GM18867 (cell line): ENCODE results near the gene POLR2F.
"Not testable (repeated sequence)": the region's sequence is repeated elsewhere in the genome, so short reads cannot be mapped to it uniquely, and the experiment has no call there.

ENCODE experiments used
- ATAC-seq: cut with Tn5 transposase; IDR thresholded peaks from one replicate; pipeline ENCODE4 v1.9.1; 2021; ENCODE audit warnings: mild to moderate bottlenecking, moderate library complexity; ENCODE audit not compliant: unreplicated experiment

The POLR2F gene

GRCh38 chr22:37924386-37925065, 29.0 kb upstream of the POLR2F start:
- ATAC-seq = no peak

DNA sequence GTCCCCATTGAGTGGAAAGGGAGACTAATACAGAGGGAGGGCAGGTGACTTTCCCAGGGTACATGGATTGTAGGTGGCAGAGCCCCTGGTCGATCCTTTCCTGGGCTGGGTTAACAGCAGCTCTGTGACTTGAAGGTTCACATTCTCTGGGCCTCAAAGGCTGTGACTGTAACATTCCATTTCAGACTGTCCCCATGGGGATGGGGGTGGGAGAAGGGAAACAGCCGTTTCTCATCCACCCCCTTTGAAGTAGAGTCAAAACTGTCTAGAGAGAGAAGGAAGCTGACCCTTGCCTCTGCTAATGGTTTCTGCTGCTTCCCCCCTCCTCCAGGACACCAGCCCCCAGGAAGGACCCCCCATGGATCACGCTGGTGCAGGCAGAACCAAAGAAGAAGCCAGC, 28.2 kb upstream of the POLR2F start:
- no peak for ATAC-seq

GRCh38 chr22:37925767-37926166, 27.7 kb upstream of the POLR2F start:
- no peak for ATAC-seq

DNA sequence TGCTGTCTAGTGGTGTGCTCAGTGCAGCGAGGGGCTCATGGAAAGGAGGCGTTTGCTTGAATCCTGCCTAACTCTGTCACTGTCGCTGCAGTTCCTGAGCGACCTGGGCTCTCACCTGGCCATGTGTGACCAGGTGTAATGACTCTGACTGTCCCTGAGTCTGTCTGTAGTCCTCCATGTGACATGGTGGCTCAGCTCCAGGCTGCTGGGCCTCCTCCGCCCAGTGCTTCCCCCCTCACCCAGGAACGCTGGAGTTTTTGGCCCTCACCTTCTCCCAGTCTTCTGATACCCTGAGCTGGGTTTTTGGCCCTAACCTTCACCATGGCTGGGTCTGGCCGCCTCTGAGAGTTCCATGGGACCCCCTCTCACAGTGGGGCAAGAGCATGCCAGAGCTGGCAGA, 27.1 kb upstream of the POLR2F start:
- no peak for ATAC-seq

DNA sequence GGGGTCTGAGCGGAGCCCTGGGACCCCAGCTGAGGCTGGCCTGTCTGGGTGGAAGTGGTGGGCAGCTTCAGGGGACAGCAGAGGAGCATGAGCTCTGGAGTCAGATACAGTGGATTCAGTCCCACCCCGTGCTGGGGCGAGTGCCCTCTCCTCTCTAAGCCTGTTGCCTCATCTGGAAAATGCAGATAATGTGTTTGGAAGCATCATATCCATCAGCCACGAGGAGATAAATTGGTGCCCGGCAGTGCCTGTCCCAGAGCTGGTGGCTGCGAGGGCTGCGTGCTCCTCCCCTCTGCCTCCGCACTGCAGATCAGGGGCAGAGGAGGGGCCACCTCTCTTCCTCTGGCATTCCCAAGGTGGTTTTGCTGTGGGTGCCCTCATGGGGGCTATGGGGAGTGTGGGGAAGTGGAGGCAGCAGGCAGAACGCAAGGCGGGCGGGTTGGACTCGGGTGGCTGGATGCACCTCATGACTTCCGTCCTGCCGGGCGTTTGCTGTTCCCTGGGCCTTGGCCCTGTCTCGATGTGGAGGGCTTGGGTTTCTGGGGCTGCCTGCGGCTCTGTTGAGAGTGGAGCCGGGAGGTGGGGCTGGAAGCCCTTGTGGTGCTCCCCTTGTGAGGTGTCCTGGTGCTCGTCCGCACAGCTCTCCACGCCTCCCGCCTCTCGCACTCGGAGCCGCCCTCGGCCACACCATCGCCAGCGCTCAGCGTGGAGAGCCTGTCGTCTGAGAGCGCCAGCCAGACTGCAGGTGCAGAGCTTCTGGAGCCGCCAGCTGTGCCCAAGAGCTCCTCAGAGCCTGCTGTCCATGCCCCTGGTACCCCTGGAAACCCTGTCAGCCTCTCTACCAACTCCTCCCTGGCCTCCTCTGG, 26.5 kb upstream of the POLR2F start:
- ATAC-seq = no peak

GRCh38 chr22:37927637-37927936, 25.9 kb upstream of the POLR2F start:
- ATAC-seq = no peak

GRCh38 chr22:37929390-37929789, 24.1 kb upstream of the POLR2F start:
- no peak for ATAC-seq

- no peak for ATAC-seq
These were observed 23.1 kb upstream of the POLR2F start for GRCh38 chr22:37930270-37930951.

DNA sequence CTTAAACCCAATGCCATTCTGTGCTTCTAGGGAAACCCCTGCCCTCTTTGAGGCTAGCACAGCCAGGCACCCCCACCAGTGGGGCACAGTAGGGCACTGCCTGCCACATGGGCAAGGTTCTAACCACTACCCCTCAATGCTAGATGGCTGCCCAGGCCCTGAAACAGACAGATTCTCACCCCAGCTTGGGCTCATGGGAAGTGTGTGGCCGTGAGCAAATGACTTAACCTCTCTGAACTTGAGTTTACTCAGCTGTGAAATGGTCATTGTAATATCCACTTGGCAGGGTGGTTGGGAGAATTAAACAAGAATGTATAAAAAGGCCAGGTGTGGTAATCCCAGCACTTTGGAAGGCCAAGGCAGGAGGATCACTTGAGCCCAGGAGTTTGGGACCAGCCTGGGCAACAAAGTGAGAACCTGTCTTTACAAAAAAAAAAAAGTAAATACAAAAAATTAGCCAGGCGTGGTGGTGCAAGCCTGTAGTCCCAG, 22.5 kb upstream of the POLR2F start:
- ATAC-seq = no peak

GRCh38 chr22:37931893-37932389, 21.6 kb upstream of the POLR2F start:
- no peak for ATAC-seq

- ATAC-seq = no peak
These were observed 21.1 kb upstream of the POLR2F start for GRCh38 chr22:37932401-37932800.

GRCh38 chr22:37932821-37933578, 20.5 kb upstream of the POLR2F start:
- ATAC-seq = no peak

DNA sequence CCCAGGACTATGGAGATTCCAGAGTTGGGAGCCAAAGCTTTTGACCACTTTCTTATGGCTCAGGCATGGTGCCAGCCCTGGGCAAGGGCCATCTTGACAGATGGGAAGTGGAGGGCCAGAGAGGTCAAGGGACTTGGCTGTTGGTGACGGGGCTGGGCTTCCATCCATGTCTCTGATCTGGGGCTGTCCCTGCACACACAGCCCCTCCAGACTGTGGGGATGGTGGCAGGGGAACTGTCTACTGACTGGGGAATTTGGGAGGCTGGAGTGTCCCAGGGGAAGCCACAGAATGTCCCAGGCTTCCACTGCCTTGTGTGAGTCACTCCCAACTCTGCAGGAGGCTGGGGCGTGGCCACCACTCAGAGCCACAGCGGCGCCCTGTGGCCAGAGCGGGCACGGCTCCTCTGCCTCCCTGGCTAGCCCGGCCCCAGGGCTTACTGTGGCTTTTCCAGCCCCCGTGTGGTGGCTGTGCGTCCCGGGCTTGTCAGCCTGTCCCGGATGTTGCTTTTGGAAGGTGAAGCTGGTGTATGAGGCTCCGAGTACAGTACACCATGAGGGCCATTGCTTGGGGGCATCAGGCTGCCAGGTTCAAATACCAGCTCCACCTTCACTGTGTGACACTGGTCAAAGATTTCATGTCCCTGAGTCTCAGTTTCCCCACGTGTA, 19.7 kb upstream of the POLR2F start:
- peak; percentile 75 for ATAC-seq

DNA sequence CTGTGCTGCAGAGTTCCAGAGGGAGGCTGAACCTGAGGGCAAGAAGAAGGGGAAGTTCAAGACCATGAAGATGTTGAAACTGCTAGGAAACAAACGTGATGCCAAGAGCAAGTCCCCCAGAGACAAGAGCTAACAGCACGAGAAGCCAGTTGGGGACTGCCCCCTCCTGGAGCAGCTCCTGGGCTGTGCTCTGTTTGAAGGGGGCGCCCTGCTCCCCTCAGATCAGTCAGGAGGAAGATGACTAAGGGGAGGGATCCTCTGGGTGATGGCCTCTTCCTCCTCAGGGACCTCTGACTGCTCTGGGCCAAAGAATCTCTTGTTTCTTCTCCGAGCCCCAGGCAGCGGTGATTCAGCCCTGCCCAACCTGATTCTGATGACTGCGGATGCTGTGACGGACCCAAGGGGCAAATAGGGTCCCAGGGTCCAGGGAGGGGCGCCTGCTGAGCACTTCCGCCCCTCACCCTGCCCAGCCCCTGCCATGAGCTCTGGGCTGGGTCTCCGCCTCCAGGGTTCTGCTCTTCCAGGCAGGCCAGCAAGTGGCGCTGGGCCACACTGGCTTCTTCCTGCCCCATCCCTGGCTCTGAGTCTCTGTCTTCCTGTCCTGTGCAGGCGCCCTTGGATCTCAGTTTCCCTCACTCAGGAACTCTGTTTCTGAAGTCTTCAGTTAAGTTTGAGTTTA, 12.7 kb upstream of the POLR2F start:
- ATAC-seq = no peak

DNA sequence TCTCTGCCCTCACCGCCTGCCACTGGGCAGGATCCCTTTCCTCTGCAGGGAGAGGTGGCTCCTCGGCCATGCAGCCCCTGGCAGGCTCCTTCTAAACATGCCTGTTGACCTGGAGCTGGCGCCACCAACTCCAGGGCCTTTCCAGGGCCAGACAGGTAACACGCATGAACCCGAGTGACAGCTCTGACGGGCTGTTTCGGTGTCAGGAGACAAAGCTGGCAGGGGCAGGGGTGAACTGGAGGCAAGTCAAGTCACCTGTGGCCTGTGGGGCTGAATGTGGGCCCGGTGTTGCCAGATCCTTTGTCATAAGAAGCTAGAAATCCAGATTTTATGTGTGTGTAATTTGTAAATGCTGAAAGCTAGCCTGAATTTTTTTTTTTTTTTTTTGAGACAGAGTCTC, 11.4 kb upstream of the POLR2F start:
- no peak for ATAC-seq

- no peak for ATAC-seq
These were observed 10.2 kb upstream of the POLR2F start for GRCh38 chr22:37943136-37943824.

DNA sequence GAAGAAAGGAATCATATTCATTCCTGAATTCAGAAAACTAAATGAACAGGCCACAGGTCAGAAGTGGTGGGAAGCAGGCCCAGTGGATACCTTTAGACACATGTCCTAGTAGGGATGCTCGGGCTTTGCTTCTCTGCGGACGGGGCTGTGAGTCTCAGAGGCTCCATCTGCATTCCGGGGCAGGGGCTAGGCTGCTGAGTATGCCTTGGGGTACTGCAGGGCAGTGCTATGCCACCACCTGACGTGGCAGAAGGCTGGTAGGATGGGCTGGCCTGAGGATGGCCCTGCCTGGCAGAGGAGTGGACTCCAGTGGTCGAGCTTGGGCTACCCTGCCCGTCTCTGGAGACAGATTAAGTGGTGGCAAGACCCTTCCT, 9.7 kb upstream of the POLR2F start:
- no peak for ATAC-seq

- ATAC-seq = not testable (repeated sequence)
These were observed 9.1 kb upstream of the POLR2F start for GRCh38 chr22:37944423-37944822.

DNA sequence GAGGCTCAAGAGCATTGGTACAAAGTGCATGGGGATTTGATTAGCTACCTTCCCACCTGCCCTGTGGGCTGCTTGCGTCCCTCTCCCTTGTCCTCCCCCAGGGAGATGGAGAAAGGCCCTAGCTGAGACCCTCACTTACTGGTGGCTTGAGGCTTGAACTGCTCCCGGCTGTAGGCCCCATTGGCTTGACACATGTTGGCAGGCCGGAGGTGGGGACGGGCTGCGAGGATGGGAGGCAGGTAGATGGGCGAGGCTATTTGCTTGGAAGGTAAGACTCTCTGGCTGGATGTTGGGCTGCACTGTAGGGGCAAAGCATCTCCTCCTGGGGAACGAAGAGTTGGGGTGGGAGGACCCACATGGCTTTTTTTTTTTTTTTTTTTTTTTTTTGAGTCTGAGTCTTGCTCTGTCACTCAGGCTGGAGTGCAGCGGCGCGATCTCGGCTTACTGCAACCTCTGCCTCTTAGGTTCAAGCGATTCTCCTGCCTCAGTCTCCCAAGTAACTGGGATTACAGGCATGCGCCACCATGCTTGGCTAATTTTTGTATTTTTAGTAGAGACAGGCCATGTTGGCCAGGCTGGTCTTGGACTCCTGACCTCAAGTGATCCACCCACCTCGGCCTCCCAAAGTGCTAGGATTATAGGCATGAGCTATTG, 6.2 kb upstream of the POLR2F start:
- not testable (repeated sequence) for ATAC-seq
